Liver (tissue), 3 donors: Measurements from ENCODE around the gene PKNOX1.
"Not testable (repeated sequence)": the region's sequence is repeated elsewhere in the genome, so short reads cannot be mapped to it uniquely, and the experiment has no call there.

Source experiments
- CTCF ChIP-seq: fragments of 150-350 bp; IDR thresholded peaks from 2 replicates; pipeline ENCODE4 v1.5.1; 2017; ENCODE audit warnings: improper control_type of control experiment, low read depth, low read length; ENCODE audit not compliant: missing input control
- EGR1 ChIP-seq, 2 donors: IDR thresholded peaks; 2 replicates each; pipeline ENCODE4 v1.6.1; 2016 to 2018; ENCODE audit warnings: antibody characterized with exemption in 2 of 2, low read depth in 2 of 2
- FOXA1 ChIP-seq: IDR thresholded peaks from 2 replicates; pipeline ENCODE4 v1.6.1; 2016; ENCODE audit warnings: antibody characterized with exemption
- GABPA ChIP-seq, 2 donors: IDR thresholded peaks in 1 of 2; conservative IDR thresholded peaks in 1 of 2; 2 replicates each; pipeline ENCODE4 v1.6.1; 2016; ENCODE audit warnings: antibody characterized with exemption in 2 of 2, mild to moderate bottlenecking in 1 of 2, moderate library complexity in 1 of 2
- RAD21 ChIP-seq, 2 donors: IDR thresholded peaks; 2 replicates each; pipeline ENCODE4 v1.6.1; 2016; ENCODE audit warnings: antibody characterized with exemption in 2 of 2, mild to moderate bottlenecking in 2 of 2
- REST ChIP-seq: IDR thresholded peaks from 2 replicates; pipeline ENCODE4 v1.6.1; 2016; ENCODE audit warnings: antibody characterized with exemption, mild to moderate bottlenecking
- RXRA ChIP-seq, 2 donors: IDR thresholded peaks; 2 replicates each; pipeline ENCODE4 v1.6.1; 2017 to 2018; ENCODE audit warnings: antibody characterized with exemption in 2 of 2, mild to moderate bottlenecking in 1 of 2
- TAF1 ChIP-seq: conservative IDR thresholded peaks from 2 replicates; pipeline ENCODE4 v1.6.1; 2016; ENCODE audit warnings: antibody characterized with exemption, mild to moderate bottlenecking
- YY1 ChIP-seq: IDR thresholded peaks from 2 replicates; pipeline ENCODE4 v1.6.1; 2016; ENCODE audit warnings: antibody characterized with exemption, mild to moderate bottlenecking
- ZBTB33 ChIP-seq: IDR thresholded peaks from 2 replicates; pipeline ENCODE4 v1.6.1; 2016; ENCODE audit warnings: antibody characterized with exemption
- TF ChIP-seq, protein P1 (sequence below): IDR thresholded peaks from 2 replicates; pipeline ENCODE4 v1.6.1; 2016; ENCODE audit warnings: antibody characterized with exemption
- TF ChIP-seq, protein P2 (sequence below): IDR thresholded peaks from 2 replicates; pipeline ENCODE4 v1.6.1; 2016; ENCODE audit warnings: antibody characterized with exemption
- donor health status: healthy.
- donor health status: healthy.

- TF ChIP-seq CTCF; TAF1; YY1; RAD21 (IDR thresholded peaks at IDR 0.05); FOXA1; ZBTB33; GABPA (IDR thresholded peaks at IDR 0.05 in 1 of 2, conservative IDR thresholded peaks at IDR 0.05 in 1 of 2); REST; EGR1 (IDR thresholded peaks at IDR 0.05; ENCODE audit: low read depth in 2 of 2); RXRA (IDR thresholded peaks at IDR 0.05): not testable (repeated sequence)
- TF ChIP-seq, protein P1, sequence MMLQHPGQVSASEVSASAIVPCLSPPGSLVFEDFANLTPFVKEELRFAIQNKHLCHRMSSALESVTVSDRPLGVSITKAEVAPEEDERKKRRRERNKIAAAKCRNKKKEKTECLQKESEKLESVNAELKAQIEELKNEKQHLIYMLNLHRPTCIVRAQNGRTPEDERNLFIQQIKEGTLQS: not testable (repeated sequence)
- TF ChIP-seq, protein P2, sequence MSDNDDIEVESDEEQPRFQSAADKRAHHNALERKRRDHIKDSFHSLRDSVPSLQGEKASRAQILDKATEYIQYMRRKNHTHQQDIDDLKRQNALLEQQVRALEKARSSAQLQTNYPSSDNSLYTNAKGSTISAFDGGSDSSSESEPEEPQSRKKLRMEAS: not testable (repeated sequence)
Measured at GRCh38 chr21:42927474-42928200, 46.7 kb upstream of the PKNOX1 start.
